Measurements from ENCODE around the gene PPP2CA.

- TF ChIP-seq CTCF (IDR thresholded peaks at IDR 0.05; ENCODE audit: poor library complexity) (no peak), EZH2phosphoT487 (IDR thresholded peaks at IDR 0.05; ENCODE audit: low read depth, severe bottlenecking, unreplicated experiment) (no peak)
Measured at GRCh38 chr5:134252671-134253070, 26.8 kb upstream of the PPP2CA start.

Data from hepatocyte (in vitro differentiated cells).